GM19035 (cell line): Measurements from ENCODE around the gene AMOTL1.
"Not testable (repeated sequence)": the region's sequence is repeated elsewhere in the genome, so short reads cannot be mapped to it uniquely, and the experiment has no call there.

Source experiments
- ATAC-seq: cut with Tn5 transposase; IDR thresholded peaks from one replicate; pipeline ENCODE4 v1.9.1; 2021; ENCODE audit not compliant: unreplicated experiment

Gene AMOTL1

GRCh38 chr11:94913718-94914394, 145.7 kb downstream of the AMOTL1 start:
- ATAC-seq: not testable (repeated sequence)

GRCh38 chr11:94920311-94920710, 152.2 kb downstream of the AMOTL1 start:
- no peak for ATAC-seq

GRCh38 chr11:94922321-94923003, 154.3 kb downstream of the AMOTL1 start:
- ATAC-seq: no peak

GRCh38 chr11:94923004-94923334, 154.8 kb downstream of the AMOTL1 start:
- ATAC-seq: no peak

GRCh38 chr11:94924171-94924572, 156.0 kb downstream of the AMOTL1 start:
- no peak for ATAC-seq

GRCh38 chr11:94924612-94925011, 156.5 kb downstream of the AMOTL1 start:
- no peak for ATAC-seq

- no peak for ATAC-seq
These were observed 157.5 kb downstream of the AMOTL1 start for GRCh38 chr11:94925422-94926270.

GRCh38 chr11:94926271-94926625, 158.1 kb downstream of the AMOTL1 start:
- ATAC-seq: no peak
